Left hindlimb (tissue), 1 donor: Measurements from ENCODE around the gene SKAP1.
"Not testable (repeated sequence)": the region's sequence is repeated elsewhere in the genome, so short reads cannot be mapped to it uniquely, and the experiment has no call there.

Experiments used
- DNase-seq: peaks from one replicate; pipeline ENCODE4 v3.0.0-alpha.2; 2018

The SKAP1 gene

DNA sequence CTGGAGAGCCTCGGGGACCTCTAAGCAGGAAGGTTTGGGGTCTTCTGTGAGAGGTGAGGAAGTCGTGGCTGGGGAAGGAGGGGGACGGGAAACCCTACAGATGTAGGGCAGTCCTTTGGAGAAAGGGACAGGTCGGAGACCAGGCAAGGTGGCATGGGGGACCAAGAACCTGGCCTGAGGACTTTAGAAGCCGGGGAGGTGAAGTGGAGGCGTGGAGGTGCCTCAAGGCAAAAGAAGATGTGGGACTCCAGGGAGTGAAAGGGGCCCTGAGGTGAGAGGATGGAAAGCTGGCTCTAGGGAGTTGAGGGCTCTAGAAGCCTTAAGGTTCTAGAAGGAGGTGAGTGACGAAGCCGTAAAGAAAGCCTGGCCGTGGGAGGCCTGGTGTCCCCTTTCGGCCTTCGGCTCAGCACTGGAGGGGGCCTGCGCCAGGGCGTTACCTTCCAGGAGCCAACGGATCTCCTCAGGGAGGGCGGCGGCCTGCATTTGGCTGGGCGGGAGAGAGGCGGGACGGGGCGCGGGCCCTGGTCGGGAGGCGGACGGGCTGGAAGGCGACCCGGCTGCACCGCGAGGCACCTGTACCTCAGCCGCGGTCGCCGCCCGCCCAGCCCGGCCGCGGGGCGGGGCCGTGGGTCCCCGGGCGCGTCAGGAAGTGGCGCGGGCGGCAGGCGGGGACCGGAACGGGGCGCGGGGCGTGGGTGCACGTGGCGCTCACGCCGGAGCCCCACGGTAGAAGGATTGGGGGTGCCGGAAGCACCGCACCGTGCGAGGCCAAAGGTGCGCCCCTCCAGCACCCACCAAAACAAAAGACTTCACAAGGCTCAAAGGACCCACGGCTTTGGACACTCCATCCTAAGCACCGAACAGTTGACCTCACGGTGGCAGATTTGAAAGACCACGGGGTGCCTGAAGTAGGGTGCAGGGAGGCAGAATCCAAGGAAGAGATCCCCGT lies at the start of gene SKAP1:
Gene SKAP1 (minus strand): TSS at position 577 of the 949 bp plus-strand sequence.
- no peak for DNase-seq

DNA sequence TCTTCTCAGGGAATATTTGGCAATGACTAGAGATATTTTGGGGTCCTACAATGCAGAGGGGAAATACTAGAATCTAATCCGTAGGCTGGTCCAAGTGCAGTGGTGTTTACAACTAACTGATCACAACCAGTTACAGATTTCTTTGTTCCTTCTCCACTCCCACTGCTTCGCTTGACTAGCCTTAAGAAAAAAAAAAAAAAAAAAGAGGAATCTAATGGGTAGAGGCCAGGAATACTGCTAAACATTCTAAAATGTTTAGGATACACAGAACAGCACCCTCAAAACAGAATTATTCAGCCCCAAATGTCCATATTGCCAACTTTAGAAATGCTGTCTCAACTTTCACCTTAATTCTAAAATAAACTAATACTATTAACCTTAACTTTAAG lies 49.0 kb upstream of the SKAP1 start:
- DNase-seq = no peak

DNA sequence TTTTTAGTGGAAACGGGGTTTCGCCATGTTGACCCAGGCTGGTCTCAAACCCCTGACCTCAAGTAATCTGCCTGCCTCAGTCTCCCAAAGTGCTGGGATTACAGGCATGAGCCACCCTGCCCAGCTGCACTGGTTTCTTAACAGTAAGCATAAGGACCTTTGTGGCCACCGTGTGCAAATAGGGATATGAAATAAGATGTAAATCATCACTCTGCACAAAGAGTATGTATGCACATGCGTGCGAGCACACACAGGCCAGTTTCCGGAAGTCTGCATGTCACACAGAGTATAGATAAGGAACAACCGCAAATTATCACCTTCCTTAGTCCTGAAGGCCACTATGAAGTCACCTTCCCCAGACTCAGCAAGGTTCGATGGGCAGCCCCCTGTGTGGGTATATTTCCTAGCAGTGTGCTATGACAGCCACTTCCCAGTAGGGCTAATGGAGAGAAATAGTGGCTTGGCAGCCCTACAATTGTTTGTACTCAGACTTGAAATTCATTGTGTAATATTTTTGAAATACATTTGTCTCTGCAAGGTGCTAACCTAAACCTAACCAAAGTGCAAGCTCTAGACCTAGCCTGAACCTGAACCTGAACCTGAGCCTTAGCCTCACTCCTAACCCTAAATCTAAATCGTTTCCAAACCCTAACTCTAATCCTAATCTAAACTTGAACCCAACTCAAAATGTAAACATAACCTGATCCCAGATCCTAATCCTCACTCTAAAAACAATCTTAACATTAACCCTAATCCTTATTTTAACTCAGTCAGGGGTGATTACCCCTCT lies 48.4 kb upstream of the SKAP1 start:
- no peak for DNase-seq

DNA sequence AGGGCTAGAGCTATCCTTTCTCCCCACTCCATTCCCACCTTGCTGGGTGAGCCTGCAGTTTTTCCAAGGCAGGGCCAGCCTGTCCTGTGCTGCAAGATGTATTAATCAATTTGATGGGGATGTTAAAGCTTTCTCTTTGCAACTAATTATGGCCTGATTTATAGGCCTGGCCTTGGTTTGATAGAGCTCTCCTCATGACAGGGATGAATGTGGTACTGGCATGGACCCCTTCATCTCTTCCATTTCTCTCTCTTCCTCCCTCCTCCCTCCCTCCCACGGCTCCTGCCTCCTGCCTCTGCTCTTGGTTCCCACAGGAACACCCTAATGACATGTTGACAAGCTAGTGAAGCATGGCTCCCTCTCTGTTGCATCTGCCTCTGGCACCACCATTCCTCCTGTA lies 47.2 kb upstream of the SKAP1 start:
- no peak for DNase-seq

DNA sequence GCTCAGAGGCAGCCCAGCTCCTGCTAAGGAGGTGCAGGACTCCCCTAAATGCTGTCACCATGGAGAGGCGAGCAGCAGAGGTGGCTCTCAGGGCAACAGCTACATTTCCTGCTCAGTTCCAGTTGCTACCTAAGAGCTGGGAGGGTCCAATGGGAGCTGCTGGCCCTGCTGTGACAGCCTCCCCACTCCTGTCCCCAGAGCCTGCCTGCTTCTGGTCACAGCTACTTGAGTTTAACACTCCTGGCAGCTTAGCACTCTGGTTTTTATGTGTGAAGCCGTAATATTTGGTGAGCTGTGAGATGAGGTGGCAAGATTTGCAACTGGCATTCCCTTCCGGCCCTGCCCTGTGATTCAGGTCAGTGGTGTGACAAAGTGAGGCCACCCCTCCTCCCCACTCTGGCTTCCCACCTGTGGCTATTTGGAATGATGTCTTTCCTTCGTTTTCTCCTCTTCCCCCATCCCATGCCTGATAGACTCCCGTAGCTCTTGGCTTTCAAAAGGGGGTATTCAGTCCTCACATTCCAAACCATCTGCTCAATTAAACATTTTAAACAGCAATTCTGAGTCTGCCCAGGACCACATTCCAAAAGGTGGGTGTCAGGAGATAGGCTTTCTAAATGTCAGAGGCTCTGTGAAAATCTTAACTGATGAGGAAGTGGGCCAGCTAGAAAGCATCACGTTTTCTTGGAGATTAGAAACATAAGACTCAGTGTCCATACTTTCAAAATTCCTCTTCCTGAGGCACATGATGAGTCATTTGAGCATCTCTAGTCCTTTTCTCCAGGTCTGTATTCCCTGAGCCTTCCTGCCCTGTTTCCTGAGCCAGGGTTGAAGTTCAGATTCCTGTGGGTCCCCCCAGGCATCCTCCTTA lies 42.6 kb upstream of the SKAP1 start:
- DNase-seq = no peak

DNA sequence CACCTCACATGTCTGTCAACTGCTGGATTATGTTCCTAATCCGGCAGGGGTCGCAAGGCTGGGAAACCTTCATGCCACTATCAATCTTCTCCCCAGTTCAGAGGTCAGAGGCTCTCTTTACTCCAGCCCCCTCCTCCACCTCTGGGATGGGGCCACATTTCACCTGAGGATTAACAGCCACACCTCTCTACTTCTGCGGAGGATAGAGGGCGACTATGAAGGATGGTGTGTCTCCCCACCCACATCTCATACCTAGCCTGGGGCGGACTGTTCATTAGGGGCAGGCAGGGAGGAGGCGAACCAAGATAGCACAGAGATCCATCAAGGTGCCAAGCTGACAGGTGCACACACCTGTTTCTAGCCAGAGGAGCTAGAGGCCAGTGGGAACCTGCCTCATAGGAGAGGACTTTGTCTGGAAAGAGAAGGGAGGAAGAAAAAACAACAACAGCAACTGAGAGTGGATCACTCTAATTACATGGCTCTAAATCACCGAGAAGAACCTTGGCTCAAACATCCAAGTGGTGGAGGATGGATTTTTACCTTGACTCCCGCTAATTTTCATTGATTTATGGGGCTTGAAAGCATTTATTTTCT lies 41.9 kb upstream of the SKAP1 start:
- DNase-seq = no peak

DNA sequence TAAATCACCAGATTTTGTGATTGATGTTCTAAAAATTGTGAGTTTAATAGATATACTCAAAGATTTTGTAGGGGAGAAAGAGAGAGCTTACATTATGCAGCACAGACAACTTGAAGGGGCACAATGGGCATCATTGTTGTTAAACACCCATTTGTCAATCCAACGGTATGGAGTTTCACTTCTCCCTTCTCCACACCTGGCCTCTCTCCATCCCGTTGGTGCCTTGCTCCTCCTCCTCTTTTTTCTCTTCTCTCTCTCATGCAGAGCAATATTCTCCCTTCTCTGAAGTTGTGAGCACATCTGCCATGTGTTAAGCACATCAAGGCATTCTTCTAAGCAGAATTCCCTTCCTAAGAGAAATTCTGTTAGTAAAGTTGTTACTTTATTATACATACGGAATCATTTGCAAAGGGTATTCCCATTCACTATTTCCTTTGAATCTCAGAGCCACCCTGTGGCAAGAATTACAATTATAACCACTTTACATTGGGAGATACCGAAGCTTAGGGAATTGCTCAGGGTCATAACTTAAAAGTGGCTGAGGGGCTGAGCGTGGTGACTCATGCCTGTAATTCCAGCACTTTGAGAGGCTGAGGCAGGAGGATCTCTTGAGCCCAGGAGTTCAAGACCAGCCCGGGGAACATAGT lies 40.5 kb upstream of the SKAP1 start:
- DNase-seq = no peak

DNA sequence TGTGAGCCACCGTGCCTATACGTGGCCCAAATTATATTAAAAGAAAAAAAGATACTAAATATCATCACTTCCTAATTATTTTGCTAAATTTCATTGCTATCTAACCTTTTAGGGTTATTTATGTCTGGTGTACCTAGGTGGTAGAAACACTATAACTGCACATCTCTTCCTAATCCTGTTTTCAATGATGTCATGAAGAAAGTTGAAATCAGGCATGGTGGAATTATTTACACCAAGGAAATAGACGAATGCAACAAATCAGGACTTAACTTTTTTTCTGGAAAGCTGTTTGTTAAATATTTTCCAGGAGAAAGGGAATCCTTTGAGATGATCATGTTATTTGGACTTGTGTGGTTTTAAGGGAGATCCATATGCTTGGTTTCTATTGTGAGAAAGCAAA lies 39.2 kb upstream of the SKAP1 start:
- DNase-seq = no peak

DNA sequence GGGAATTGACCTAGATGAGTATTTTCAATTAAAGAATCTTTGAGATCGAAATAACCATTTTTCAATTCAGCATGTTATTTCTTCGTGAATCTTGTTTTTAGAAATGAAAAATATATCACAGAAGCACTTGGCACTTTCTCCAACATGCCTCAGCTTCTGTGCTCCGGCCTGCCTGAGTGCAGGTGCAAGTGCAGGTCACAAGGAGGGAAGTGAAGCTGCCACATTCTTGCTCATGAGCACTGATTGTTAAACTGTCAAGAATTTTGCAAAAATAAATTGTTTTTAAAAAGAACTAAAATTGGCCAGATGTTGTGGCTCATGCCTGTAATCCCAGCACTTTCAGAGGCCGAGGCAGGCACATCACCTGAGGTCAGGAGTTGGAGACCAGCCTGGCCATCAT lies 38.3 kb upstream of the SKAP1 start:
- DNase-seq = no peak

DNA sequence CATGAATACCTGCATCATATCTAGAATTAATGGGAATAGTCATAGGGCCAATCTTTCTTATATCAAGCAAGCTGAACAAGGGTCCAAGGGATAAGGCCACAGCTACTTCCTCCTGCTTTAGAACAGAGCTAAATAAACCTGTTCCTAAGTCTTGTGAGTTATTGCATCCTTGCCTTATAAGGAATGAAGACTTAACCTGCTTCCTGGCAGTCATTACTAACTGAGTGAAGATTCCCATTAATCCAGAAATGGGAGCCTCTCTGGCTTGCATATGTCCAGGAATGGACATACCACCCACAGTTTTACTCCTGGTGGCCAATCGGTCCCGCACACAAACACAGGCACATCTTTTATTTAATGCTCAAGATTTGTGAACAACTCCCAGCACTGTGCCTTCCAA lies 35.9 kb upstream of the SKAP1 start:
- no peak for DNase-seq

DNA sequence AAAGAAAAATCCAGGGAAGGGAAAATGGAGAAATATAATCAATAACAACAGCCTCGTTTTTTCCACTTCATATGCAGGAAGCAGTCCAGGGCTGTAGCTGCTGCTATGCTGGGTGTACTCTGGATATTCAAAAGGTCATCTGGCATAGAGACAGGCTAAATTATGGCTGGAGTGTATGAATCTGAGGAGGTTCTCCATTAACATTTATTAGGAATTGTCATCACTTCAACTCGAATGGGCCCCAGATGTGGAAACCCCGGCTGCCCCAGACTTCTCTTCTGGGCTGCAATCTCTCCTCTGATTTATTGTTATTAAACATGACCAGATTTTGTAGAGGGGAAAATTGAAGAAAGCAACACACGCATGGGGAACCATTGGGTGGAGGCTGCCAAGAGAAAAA lies 33.5 kb upstream of the SKAP1 start:
- DNase-seq = no peak

DNA sequence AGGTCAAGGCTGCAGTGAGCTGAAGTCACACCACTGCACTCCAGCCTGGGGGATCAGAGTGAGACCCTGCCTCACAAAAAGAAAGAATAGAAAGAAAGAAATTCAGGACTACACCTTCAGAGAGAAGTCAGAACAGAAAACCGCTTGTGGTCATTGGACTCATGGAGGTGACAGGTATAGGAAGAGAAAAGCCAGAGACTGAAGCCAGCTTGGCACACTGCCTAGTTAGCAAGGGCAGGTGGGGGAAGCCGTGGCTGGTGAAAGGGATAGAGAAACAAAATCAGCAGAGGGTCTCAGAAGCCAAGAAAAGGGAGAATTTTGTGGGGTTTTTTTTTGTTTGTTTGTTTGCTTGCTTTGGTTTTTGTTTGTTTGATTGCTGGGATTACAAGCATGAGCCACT lies 32.9 kb upstream of the SKAP1 start:
- DNase-seq = no peak

DNA sequence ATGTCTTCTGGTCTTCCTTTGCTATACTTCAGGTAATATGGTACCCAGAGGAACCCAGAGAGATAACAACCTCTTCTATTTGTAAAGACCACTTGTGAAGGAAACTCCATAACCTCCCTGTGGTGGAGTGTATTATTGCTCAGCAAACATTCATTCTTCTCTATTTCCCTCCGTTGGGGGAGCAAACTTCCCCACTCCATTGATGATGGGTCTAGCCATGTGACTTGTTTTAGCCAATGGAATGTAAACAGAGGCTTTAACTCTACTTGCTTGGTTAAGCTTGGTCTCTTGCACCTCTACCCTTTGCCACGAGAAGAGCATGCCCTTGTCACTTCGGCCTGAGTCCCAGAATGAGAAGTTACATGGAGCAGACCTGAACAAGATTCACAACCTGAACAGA lies 30.0 kb upstream of the SKAP1 start:
- no peak for DNase-seq

DNA sequence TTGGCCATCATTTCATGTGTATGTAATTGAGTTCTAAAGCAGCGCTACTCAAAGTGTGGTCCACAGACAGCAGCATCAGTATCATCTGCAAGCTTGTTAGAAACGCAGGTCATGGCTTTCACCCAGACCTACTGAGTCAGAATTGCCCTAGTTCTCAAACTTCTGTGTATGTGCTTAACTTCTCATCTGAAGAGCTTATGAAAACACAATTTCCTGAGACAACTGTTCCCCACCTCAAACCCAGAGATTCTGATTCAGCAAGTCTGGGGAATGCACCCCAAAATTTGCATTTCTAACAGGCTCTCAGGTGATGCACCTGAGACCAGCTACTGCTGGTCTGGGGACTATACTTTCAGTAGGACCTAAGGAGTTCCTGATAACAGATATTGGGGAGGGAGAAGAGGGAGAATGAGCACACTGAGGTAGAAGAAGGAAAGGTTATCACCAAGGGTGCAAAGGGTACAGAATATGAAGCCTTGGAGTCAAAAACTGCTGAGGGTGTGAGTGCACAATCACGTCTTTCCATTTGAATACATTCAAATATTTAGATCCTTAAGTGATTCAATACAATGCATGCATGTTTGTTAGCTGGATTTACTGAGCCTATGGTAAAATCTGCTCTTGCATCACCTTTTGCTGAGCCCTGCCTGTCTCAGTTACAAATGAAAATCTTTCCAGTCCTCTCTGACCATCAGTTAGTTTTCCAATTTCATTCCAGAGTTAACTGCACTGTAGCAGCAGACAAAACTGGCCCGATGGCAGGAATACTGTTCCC lies 29.2 kb upstream of the SKAP1 start:
- no peak for DNase-seq

DNA sequence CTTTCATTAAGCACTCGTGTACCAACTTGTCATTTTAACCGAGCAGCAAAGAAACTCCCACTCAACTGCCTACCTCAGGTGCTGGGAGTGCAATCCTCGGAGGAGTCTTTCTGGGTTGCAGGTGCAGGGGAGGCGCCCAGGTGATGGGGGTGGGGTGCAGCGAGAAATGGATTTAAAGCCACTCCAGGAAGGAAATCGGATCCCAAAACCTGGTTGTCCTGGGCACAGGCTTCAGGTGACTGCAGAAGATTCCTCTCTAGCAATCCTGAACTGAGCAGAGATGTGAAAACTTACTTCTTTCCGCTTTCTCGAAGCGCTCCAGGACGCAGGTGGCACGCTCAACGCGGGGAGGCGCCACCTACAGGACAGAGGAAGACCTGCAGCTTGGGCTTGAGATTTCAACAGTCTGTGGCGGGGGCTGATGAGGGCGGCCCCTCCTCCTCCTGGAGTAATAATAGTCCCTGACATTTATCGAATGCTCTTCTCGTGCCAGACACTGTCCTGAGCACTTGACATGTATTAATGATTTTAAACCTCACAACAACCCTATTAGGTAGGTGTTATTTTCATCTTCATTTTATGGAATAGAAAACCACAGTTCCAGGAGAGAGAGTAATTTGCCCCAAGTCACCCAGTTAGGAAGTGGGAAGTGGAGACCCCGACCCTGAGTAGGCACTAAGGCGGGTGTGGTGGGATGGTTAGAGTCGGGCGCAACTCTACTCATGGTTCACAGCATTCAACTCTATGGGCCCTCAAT lies 27.2 kb upstream of the SKAP1 start:
- peak; percentile 47 for DNase-seq

DNA sequence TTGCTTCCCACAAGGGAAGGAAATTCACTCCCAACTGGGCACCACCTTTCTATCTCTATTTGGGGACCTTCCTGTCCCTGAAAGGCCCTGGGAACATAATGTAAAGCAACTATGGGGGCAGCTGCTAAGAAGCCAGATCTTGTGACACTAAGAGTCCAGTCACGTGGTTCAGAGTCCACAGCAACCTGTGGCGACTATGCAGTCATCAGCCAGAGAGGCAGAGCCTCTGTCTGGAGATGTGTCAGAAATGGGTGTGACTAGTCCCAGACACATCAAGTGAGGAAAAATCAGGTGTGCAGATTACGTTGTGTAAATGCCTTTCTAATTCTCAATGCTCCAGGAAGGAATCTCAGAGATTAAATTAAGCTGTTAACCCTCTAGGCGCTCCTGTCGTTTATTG lies 26.6 kb upstream of the SKAP1 start:
- DNase-seq = no peak

DNA sequence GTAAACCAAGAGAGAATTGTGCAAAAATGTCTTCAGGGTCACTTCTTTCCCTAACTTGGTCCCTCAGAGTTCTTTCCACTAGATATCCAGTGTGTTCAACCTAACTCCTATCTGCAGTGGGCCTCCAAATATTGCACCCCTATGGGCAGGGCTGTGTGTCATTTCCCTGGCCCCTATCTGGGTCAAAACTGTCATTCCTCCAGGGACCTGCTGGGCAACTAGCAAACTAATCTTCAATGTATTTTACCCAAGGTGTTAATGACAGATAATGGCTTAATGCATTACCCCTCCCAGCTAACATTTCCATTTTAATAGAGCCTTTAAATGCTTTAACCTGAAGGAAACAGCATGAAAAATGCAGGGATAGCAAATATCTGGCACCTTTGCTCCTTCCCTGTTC lies 25.8 kb upstream of the SKAP1 start:
- DNase-seq = no peak

DNA sequence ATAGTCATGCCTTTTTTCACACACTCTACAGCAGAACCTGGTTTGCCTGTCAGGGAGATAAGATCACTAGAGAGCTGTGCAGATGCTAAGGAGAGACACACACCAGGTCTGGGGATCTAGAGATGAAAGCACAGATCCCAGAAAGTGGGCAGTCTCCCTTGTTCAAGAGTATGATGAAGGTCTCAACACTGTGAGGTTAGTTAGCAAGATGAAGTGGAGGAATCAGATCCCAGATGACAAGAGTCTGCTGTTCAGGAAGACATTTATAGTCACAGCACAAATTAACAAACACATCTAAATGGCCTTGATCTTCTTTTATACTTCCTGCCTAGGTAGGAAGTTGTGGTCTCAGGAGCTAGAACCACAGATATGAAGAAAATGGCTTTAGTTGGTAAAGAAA lies 23.4 kb upstream of the SKAP1 start:
- DNase-seq = no peak

DNA sequence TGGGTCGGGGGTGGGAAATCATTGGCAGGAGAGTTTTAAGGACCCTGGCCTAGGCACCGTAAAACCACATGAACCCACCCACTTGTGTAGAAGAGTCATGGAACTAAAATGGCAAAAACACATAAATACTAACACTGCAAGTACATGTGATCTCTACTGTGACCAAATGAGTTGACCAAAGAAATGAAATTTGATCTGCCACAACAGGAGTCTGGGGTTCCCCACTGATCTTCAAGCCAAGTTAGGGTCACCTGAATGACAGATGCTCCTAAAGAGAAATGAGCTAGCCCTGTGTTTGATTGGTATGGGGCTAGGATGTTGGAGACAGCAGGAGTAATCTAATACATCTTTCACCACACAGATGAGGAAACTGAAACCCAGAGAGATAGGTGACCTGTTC lies 21.5 kb upstream of the SKAP1 start:
- DNase-seq = no peak

DNA sequence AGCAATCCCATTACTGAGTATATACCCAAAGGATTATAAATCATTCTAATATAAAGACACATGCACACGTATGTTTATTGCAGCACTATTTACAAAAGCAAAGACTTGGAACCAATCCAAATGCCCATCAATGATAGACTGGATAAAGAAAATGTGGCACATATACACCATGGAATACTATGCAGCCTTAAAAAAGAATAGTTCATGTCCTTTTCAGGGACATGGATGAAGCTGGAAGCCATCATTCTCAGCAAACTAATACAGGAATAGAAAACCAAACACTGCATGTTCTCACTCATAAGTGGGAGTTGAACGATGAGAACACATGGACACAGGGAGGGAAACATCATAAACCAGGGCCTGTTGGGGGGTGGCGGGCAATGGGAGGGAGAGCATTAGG lies 19.3 kb upstream of the SKAP1 start:
- not testable (repeated sequence) for DNase-seq

DNA sequence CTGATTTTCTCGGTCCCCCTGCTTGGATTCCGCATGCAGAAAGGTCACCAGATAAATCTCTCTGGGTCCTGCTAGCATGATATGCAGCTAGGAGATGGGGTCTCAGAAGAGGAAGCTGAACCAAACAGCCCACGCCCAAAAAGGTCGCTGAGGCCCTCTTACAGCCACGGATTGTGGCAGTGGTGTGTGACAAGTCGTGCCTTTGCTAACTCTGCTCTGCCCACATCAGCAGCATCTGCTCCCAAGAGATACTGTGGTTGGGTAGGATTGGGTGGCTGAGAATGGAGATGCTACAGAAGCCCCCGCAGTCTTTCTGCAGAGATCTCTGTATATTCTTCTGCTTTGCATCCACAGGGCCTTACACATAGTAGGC lies 15.2 kb upstream of the SKAP1 start:
- no peak for DNase-seq
